Measurements from ENCODE around the gene ZFP91.

The ZFP91 gene

DNA sequence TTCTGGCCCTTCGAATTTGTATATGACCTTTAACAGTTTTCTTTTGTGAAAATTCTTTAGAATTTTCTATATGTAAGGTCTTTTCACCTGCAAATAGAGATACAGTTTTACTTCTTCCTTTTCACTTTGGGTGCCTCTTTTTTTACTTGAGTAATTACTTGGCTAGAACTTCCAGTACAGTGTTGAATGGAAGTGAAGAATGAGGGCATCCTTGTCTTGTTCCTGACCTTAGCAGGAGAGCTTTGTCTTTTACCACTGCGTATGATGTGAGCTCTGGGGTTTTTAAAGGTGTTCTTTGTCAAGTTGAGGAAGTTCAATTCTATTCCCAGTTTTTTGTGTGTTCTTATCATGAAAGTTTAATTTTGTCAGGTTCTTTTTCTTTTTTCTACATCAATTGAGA is 21.6 kb downstream of the ZFP91 start:
- H3K9ac ChIP-seq (ENCODE audit: low read depth, low read length) = no peak overlapping the region
- H3K4me1 ChIP-seq (ENCODE audit: insufficient read depth, low read length) = no peaks in the 10 kb centered on the region; the same call in 1 of the 2 replicates
- H3K9me3 ChIP-seq (ENCODE audit: control insufficient read depth, insufficient read depth, low read length) = no peaks in the 10 kb centered on the region
- no peaks in the 10 kb centered on the region; the same call in 1 of the 2 replicates for H3K36me3 ChIP-seq (ENCODE audit: insufficient read depth, low read length)

DNA sequence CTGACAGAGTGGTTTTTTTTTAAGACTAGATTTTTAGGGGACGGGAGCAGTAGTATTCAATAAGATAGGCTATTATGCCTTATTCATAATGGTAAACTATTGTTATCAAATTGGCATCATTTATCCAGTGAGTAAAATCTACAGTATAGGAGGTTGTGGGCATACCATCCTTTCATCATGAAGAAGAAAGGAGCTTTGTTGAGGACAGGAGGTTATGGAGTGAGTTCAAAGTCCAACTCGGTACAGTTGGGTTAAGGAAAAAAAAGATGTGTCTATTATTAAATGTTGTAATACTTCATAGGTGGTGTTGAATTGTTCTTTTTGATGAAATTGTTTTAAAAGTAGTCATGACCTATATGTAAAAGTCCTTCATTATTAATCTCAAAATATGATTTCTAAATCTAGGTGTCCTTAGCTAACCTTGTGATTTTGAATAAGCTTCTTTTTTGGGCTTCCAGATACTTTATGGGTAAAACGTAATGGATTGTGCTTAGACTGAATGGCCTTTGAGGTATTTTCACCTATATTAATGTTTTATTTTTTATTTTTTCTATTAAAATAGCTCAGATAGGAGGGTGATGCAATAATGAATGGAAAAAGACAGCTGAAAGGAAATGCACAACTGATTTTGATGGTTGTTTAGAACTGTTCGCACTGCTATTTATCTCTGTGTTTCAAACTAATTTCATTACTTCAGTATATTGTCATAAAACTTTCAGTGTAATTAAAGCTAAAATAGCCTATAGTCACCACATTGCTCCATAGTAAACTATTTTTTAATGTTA is 28.3 kb downstream of the ZFP91 start:
- no peaks in the 10 kb centered on the region for H3K9me3 ChIP-seq (ENCODE audit: control insufficient read depth, insufficient read depth, low read length)
- H3K36me3 ChIP-seq (ENCODE audit: insufficient read depth, low read length) = peaks cover 2% of the 10 kb centered on the region
- H3K9ac ChIP-seq (ENCODE audit: low read depth, low read length) = no peak overlapping the region
- H3K4me1 ChIP-seq (ENCODE audit: insufficient read depth, low read length) = no peaks in the 10 kb centered on the region

DNA sequence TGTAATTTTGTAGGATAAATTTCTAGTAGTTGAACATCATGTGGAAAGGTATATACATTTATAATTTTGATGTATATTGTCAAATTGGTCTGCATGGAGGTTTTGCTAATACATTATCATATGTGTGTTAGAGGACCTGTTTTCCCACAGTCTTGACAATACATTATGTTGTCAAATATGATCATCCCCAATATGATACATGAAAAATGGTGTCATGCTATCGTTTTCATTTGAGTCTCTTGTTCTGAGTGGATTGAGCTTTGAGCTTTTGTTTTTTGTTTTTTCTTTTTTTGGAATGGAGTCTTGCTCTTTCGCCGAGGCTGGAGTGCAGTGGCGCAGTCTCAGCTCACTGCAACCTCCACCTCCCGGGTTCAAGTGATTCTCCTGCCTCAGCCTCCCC is 29.5 kb downstream of the ZFP91 start:
- Histone ChIP-seq H3K4me1 (ENCODE audit: insufficient read depth, low read length) (no peaks in the 10 kb centered on the region), H3K36me3 (ENCODE audit: insufficient read depth, low read length) (peaks cover 6% of the 10 kb centered on the region)

DNA sequence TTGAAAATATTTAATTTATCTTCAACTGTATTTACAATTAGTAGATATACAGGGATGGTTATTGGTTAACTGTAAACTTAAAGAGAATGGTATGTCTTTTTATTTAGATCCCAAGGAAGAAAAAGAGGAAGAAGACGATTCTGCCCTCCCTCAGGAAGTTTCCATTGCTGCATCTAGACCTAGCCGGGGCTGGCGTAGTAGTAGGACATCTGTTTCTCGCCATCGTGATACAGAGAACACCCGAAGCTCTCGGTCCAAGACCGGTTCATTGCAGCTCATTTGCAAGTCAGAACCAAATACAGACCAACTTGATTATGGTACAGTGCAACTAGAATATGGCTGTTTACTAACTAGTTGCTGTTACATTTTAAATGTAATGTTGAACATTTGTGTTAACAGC is 30.9 kb downstream of the ZFP91 start:
- no peaks in the 10 kb centered on the region for H3K4me1 ChIP-seq (ENCODE audit: insufficient read depth, low read length)
- H3K9ac ChIP-seq (ENCODE audit: low read depth, low read length) = no peak overlapping the region
- H3K36me3 ChIP-seq (ENCODE audit: insufficient read depth, low read length) = peaks cover 15% of the 10 kb centered on the region
- H3K9me3 ChIP-seq (ENCODE audit: control insufficient read depth, insufficient read depth, low read length) = no peaks in the 10 kb centered on the region

More for the DNA sequence above, 29.5 kb downstream of the ZFP91 start:
- no peaks in the 10 kb centered on the region for H3K9me3 ChIP-seq (ENCODE audit: control insufficient read depth, insufficient read depth, low read length)
- H3K9ac ChIP-seq (ENCODE audit: low read depth, low read length) = no peak overlapping the region

DNA sequence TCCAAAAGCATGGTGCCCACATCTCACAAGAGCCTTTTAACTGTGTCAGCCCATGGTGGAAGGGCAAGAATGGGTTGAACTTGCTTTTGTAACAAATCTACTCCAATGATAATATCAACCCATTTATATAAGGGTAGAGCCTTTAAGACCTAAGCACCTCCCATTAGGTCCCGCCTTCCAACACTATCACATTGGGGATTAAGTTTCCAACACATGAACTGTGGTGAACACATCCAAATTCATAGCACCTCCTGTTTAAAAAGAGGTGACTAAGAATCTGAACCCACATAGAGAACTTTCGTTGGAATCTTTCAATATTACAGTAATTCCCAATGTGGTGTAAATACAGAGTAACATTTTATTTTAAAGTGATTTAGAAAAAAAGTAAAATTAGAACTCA is 34.4 kb downstream of the ZFP91 start:
- Histone ChIP-seq H3K4me1 (ENCODE audit: insufficient read depth, low read length) (no peaks in the 10 kb centered on the region), H3K36me3 (ENCODE audit: insufficient read depth, low read length) (peaks cover 22% of the 10 kb centered on the region), H3K9ac (ENCODE audit: low read depth, low read length) (no peak overlapping the region)

DNA sequence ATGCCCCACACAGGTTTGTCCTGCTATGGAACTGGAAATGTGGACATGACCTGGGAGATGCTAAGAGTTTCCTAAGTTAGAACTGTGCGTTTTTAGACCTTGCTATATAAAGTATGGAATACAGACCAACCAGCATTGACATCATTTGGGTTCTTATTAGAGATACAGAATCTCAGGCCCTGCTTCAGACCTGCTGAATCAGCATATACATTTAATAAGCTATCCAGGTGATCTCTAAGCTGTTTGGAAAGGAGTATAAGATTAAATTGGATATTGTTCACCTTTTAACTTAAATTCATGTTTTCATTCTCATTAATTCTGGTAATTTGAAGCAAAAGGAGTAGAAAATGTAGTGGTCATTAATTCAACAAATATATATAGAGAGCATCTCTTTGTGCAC is 36.7 kb downstream of the ZFP91 start:
- no peaks in the 10 kb centered on the region for H3K9me3 ChIP-seq (ENCODE audit: control insufficient read depth, insufficient read depth, low read length)
- H3K9ac ChIP-seq (ENCODE audit: low read depth, low read length) = no peak overlapping the region
- peaks cover 27% of the 10 kb centered on the region for H3K36me3 ChIP-seq (ENCODE audit: insufficient read depth, low read length)
- H3K4me1 ChIP-seq (ENCODE audit: insufficient read depth, low read length) = no peaks in the 10 kb centered on the region

More for the DNA sequence above, 34.4 kb downstream of the ZFP91 start:
- no peaks in the 10 kb centered on the region for H3K9me3 ChIP-seq (ENCODE audit: control insufficient read depth, insufficient read depth, low read length)

DNA sequence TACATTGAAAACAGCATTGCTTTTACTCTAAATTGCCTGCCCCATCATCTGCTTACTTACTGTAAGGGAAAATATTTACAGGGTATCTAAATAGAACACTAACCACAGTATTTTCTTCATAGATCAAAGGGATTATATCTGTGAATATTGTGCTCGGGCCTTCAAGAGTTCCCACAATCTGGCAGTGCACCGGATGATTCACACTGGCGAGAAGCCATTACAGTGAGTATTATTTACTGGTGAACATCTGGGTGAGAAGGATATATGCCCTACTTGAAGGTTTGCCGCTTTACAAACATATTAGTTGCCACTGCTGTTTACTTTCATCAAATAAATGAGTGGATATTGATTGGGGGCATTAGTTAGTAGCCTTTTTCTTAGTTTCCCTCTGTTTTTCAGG is 37.7 kb downstream of the ZFP91 start:
- Histone ChIP-seq H3K4me1 (ENCODE audit: insufficient read depth, low read length) (no peaks in the 10 kb centered on the region), H3K36me3 (ENCODE audit: insufficient read depth, low read length) (peaks cover 28% of the 10 kb centered on the region), H3K9me3 (ENCODE audit: control insufficient read depth, insufficient read depth, low read length) (no peaks in the 10 kb centered on the region), H3K9ac (ENCODE audit: low read depth, low read length) (no peak overlapping the region)

DNA sequence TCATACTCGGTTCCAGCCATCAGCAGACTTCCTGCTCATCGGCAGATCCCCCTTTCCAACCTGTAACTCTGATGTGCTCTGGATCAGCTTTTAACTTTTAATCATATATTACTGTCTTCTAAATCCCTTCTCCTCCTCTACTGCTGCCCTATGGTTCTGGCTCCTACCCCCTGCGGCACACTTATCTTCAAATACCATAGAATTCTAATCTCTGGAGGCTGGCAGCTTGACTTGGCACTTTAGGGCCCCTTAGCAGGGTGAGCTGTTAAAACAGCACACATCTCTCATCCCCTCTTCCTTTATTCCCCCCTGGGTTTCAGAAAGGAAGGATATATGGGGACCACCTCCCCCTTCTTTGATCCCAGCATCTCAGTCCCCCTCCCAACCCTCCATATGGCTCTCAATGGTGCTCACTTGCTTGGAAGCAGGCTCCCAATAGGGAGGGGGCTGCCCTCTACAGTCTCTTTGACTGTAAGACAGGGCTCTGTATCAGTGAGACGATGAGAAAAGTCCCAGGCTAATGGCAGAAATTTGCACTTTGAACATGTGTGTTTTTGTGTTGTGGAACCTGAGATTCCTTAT is 39.2 kb downstream of the ZFP91 start:
- H3K4me1 ChIP-seq (ENCODE audit: insufficient read depth, low read length) = no peaks in the 10 kb centered on the region
- H3K36me3 ChIP-seq (ENCODE audit: insufficient read depth, low read length) = peaks cover 23% of the 10 kb centered on the region
- H3K9ac ChIP-seq (ENCODE audit: low read depth, low read length) = no peak overlapping the region
- H3K9me3 ChIP-seq (ENCODE audit: control insufficient read depth, insufficient read depth, low read length) = no peaks in the 10 kb centered on the region

DNA sequence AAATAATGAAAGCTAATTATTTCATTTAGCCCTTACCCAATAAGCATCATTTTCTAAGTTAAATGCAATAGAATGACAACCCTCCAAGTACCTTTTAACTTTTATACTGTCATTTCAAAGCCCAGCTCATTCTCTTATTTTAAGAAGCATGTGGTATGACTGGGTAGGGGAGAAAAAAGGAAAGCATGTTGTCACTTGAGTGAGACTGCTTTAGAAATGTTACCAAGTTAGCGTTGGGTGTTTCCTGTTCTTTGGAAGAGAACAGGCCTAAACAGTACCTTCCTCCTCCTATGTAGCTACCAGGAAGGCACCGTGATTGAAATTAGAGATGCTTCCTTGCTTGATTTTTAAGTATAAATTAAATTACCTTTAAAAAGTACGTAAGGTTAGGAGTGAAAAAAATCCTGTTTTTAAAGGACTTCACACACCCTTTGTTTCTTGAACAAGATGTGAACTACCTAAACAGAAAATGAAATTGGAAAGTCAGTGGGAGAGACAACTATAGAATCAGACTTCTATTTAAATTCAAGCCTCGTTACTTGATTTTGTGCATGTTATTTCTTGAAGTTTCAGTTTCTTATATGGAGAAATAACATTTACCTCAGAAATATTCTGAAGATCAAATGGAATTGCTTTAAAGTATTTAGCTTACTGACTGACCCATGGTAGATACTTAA is 42.9 kb downstream of the ZFP91 start:
- H3K9ac ChIP-seq (ENCODE audit: low read depth, low read length) = no peak overlapping the region

DNA sequence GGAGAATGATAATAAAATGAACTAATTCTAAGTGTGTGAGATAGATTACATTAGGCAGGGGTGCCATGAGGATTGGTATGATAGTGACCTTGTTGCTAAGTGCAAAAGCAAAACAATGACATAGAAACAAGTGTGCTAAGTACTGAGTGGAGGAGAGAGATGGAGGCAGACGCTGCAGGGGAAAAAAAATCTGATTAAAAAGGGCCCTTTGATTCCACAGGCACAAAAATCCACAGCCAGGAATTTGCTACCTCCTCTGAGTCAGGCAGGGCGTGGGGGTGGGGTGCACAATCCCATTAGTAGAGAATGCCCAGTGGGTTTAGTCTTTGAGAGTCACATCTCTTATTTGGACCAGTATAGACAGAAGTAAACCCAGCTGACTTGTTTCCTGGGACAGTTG is 43.5 kb downstream of the ZFP91 start, which contains the start of gene CNTF:
TSS of gene CNTF (plus strand) at position 322 of the 400 bp plus-strand sequence. CDS start 88 bp downstream, outside the sequence.
- Histone ChIP-seq H3K9ac (ENCODE audit: low read depth, low read length) (no peak within 1 kb of the TSS), H3K9me3 (ENCODE audit: control insufficient read depth, insufficient read depth, low read length) (no peaks in the 10 kb centered on the region), H3K36me3 (ENCODE audit: insufficient read depth, low read length) (peaks cover 20% of the 10 kb centered on the region), H3K4me1 (ENCODE audit: insufficient read depth, low read length) (peaks cover 13% of the 10 kb centered on the region)

More for the DNA sequence above, 42.9 kb downstream of the ZFP91 start:
- H3K9me3 ChIP-seq (ENCODE audit: control insufficient read depth, insufficient read depth, low read length) = no peaks in the 10 kb centered on the region
- H3K4me1 ChIP-seq (ENCODE audit: insufficient read depth, low read length) = peaks cover 13% of the 10 kb centered on the region
- H3K36me3 ChIP-seq (ENCODE audit: insufficient read depth, low read length) = peaks cover 24% of the 10 kb centered on the region

DNA sequence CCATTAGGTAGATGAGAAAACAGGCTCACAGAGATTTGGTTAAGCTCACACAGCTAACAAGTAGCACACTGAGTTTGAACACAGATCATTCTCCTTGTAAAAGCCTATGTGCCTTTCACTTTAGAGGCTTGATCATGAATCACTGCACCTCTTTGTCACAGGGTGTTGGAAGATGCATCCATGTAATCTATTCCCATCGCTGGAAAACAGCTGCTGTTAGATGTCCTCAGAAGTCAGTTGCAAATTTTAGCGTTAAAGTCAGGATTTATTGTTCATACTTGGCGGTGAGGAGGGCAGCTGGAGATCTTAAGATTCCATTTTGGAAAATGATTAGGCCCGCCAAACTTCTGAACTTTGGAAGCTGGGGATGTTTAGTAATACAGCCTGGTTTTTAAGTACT is 46.2 kb downstream of the ZFP91 start:
- no peaks in the 10 kb centered on the region for H3K9me3 ChIP-seq (ENCODE audit: control insufficient read depth, insufficient read depth, low read length)
- peaks cover 13% of the 10 kb centered on the region for H3K4me1 ChIP-seq (ENCODE audit: insufficient read depth, low read length)
- peaks cover 12% of the 10 kb centered on the region for H3K36me3 ChIP-seq (ENCODE audit: insufficient read depth, low read length)
- no peak overlapping the region for H3K9ac ChIP-seq (ENCODE audit: low read depth, low read length)

DNA sequence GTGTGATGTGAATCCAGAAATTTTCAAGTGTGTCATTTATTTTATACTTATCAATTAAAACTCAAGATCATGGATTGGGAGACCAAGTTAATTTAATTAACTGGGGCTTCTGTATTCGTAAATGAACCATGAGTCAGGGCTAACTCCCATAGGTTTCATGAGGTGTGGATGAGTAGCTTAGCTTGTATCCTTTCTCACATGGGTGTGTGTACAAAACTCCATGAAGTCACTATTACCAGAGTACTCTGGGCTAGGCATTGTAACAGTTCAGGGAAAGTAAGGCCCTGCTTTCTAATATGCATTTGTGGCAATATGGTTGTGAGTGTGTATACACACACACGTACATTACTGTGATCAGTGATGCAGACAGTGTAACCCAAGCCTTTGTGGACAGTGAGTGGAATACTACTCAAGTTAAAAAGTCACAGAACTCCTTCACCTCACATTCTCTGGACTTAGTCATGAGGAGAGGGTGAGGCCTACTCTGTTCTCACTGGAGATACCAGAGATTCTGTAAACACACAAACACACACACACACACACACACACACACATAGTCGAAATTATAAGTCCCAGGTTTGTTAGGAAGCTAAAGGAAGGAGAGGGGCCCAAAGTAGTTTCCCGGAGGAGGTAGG is 47.1 kb downstream of the ZFP91 start:
- no peak overlapping the region for H3K9ac ChIP-seq (ENCODE audit: low read depth, low read length)
- peaks cover 13% of the 10 kb centered on the region for H3K4me1 ChIP-seq (ENCODE audit: insufficient read depth, low read length)
- peaks cover 12% of the 10 kb centered on the region for H3K36me3 ChIP-seq (ENCODE audit: insufficient read depth, low read length)
- H3K9me3 ChIP-seq (ENCODE audit: control insufficient read depth, insufficient read depth, low read length) = no peaks in the 10 kb centered on the region

DNA sequence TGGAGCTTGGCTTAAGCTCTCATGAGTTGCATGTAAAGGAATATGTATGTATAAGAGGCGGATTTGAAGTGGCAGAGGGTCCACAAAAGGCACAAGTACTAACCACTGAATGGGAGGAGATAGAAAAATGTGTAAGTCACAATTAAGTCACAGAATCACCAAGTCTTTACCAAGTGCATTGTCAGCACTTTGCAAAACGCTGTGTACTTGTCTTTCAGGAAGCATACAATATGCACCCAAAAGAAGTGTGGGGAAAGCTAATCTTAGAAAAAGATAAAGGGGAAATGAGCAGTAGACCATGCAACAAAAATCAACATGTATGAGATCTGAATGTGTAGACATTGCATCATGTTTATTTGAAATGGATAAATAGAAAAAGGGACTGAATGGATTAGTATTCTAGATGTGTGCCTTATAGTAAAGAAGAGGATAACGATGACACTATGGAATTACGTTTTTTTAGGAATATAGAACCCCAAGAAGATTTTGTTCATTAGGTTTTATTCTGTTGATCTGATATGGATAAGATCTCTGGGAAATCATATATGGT is 48.1 kb downstream of the ZFP91 start:
- Histone ChIP-seq H3K9ac (ENCODE audit: low read depth, low read length) (no peak overlapping the region), H3K4me1 (ENCODE audit: insufficient read depth, low read length) (peaks cover 13% of the 10 kb centered on the region), H3K36me3 (ENCODE audit: insufficient read depth, low read length) (peaks cover 10% of the 10 kb centered on the region), H3K9me3 (ENCODE audit: control insufficient read depth, insufficient read depth, low read length) (no peaks in the 10 kb centered on the region)

DNA sequence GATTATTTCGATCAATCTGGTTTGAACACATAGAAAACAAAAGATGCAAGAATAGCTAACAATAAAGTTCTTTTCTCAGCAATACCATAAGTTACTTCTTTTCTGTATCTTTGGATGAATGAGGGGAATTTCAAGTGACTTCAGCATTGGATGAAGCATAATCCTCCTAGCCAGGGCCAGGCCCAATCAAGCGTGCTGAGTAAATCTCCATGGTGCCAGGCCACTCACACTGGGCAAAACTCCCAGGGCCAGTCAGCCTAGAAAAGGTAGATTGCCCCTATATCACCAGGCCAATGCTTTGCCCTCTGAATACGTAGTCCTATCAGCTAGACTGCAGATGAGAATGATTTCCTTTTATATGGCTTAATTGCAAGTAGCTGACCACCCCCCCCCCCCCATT is 49.6 kb downstream of the ZFP91 start:
- Histone ChIP-seq H3K9ac (ENCODE audit: low read depth, low read length) (no peak overlapping the region), H3K36me3 (ENCODE audit: insufficient read depth, low read length) (peaks cover 6% of the 10 kb centered on the region), H3K9me3 (ENCODE audit: control insufficient read depth, insufficient read depth, low read length) (no peaks in the 10 kb centered on the region), H3K4me1 (ENCODE audit: insufficient read depth, low read length) (peaks cover 13% of the 10 kb centered on the region)

Data from ES-I3 (cell line).